ENCODE measurements around the gene AMZ1.

DNA sequence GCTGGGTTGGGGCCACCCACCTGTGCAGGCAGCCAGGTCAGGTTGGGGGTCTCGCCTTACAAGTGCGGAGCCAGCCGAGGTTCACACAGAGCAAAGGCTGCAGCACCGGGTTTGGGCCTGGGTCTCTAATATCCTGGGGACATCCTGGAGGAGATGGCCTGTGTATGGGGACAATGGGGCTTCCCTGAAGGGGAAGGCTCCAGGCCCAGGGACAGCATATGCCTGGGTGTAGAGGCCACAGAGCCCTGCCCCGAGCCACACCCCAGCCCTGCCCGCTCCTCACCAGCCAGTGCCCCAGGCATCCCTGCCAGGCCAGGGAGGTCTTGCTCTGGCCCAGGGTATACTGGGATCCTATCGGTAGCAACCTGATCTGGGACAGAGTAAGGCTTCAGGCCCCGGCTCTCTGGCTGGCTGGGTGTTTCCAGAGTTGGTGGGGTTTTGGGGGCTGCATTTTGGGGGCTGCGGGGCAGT is 47.1 kb upstream of the AMZ1 start:
- TF ChIP-seq, protein P1, sequence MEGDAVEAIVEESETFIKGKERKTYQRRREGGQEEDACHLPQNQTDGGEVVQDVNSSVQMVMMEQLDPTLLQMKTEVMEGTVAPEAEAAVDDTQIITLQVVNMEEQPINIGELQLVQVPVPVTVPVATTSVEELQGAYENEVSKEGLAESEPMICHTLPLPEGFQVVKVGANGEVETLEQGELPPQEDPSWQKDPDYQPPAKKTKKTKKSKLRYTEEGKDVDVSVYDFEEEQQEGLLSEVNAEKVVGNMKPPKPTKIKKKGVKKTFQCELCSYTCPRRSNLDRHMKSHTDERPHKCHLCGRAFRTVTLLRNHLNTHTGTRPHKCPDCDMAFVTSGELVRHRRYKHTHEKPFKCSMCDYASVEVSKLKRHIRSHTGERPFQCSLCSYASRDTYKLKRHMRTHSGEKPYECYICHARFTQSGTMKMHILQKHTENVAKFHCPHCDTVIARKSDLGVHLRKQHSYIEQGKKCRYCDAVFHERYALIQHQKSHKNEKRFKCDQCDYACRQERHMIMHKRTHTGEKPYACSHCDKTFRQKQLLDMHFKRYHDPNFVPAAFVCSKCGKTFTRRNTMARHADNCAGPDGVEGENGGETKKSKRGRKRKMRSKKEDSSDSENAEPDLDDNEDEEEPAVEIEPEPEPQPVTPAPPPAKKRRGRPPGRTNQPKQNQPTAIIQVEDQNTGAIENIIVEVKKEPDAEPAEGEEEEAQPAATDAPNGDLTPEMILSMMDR (IDR thresholded peaks at IDR 0.05; ENCODE audit: poor library complexity) = no peak
- TF ChIP-seq EZH2phosphoT487 (IDR thresholded peaks at IDR 0.05; ENCODE audit: low read depth, severe bottlenecking, unreplicated experiment) = no peak
- TF ChIP-seq EZH2 (IDR thresholded peaks at IDR 0.05; ENCODE audit: borderline replicate concordance) = no peak

Measured in hepatocyte (in vitro differentiated cells).